Colonic mucosa (tissue), 4 donors: Measurements from ENCODE around the gene MN1. TPM values are rescaled to one million over a fixed set of nuclear protein-coding genes. Genes with fewer than 3 reads are reported as not detected.

ENCODE experiments used
- DNase-seq: peaks from one replicate; pipeline ENCODE4 v3.0.0-alpha.2; 2020
- H3K27ac ChIP-seq: fragments of 200-600 bp; one replicate; pipeline ENCODE4 v1.8.0; 2021
- H3K27me3 ChIP-seq: fragments of 200-600 bp; one replicate; pipeline ENCODE4 v1.8.0; 2021
- H3K36me3 ChIP-seq: fragments of 200-600 bp; one replicate; pipeline ENCODE4 v1.8.0; 2021
- H3K4me1 ChIP-seq: fragments of 200-600 bp; one replicate; pipeline ENCODE4 v1.8.0; 2021; ENCODE audit warnings: mild to moderate bottlenecking
- H3K4me3 ChIP-seq: fragments of 200-600 bp; one replicate; pipeline ENCODE4 v1.8.0; 2021
- H3K9ac ChIP-seq, 2 donors: one replicate each; pipeline ENCODE4 v1.7.0; 2013; ENCODE audit warnings: control low read depth in 2 of 2, low read depth in 2 of 2, low read length in 2 of 2
- H3K9me3 ChIP-seq: fragments of 200-600 bp; one replicate; pipeline ENCODE4 v1.8.0; 2021
- CTCF ChIP-seq: fragments of 200-600 bp; IDR thresholded peaks from one replicate; pipeline ENCODE4 v1.8.0; 2022; ENCODE audit warnings: antibody characterized with exemption, mild to moderate bottlenecking
- intact Hi-C: fragments of 100-400 bp; cut with DNase I; formaldehyde crosslinking; loops from one replicate; pipeline ENCODE4 v1.14.1; 2022
- total RNA-seq, 2 donors: library from RNA; stranded (reverse); fragmentation: NEBNext Ultra II Directional in 1 of 2; extraction: Animal tissue kit (Norgen Biotek cat#: 25700) in 1 of 2; gene quantifications; one replicate each; pipeline ENCODE4 v1.2.1, GENCODE V29; 2021
- donor health status: healthy.
- donor health status: DM: no; HTN: no; CAD: no.
- donor health status: DM: no; HTN: no; CAD: no.

Gene MN1
- total RNA-seq, 2 donors from 2014 or later: 0.67 to 1.5 TPM

- Histone ChIP-seq H3K4me3 (no peak overlapping the region), H3K36me3 (no peaks in the 10 kb centered on the region), H3K27me3 (no peaks in the 10 kb centered on the region), H3K27ac (no peak overlapping the region), H3K4me1 (no peaks in the 10 kb centered on the region), H3K9ac (no peak overlapping the region), H3K9me3 (no peaks in the 10 kb centered on the region)
- TF ChIP-seq CTCF: no peak
- intact Hi-C loops: no loop called here
- DNase-seq: no peak
These were observed 12.9 kb downstream of the MN1 start for GRCh38 chr22:27788500-27789288.

GRCh38 chr22:27786965-27787364, 14.6 kb downstream of the MN1 start:
- no peak overlapping the region for H3K9ac ChIP-seq
- no peak for TF ChIP-seq CTCF
- no peaks in the 10 kb centered on the region for H3K36me3 ChIP-seq
- intact Hi-C loops: no loop called here
- H3K4me3 ChIP-seq: no peak overlapping the region
- no peak overlapping the region for H3K27ac ChIP-seq
- no peaks in the 10 kb centered on the region for H3K4me1 ChIP-seq
- H3K9me3 ChIP-seq: no peaks in the 10 kb centered on the region
- no peaks in the 10 kb centered on the region for H3K27me3 ChIP-seq
- DNase-seq: no peak

- H3K36me3 ChIP-seq: no peaks in the 10 kb centered on the region
- no peak overlapping the region for H3K4me3 ChIP-seq
- no peaks in the 10 kb centered on the region for H3K4me1 ChIP-seq
- no peak for TF ChIP-seq CTCF
- no peaks in the 10 kb centered on the region for H3K9me3 ChIP-seq
- intact Hi-C loops: no loop called here
- H3K27ac ChIP-seq: no peak overlapping the region
- H3K27me3 ChIP-seq: no peaks in the 10 kb centered on the region
- DNase-seq: no peak
- no peak overlapping the region for H3K9ac ChIP-seq
These were observed 15.1 kb downstream of the MN1 start for GRCh38 chr22:27786291-27786932.

- no peaks in the 10 kb centered on the region for H3K9me3 ChIP-seq
- H3K27me3 ChIP-seq: no peaks in the 10 kb centered on the region
- no peak overlapping the region for H3K27ac ChIP-seq
- H3K36me3 ChIP-seq: no peaks in the 10 kb centered on the region
- no peaks in the 10 kb centered on the region for H3K4me1 ChIP-seq
- intact Hi-C loops: no loop called here
- H3K9ac ChIP-seq: no peak overlapping the region
- DNase-seq: no peak
- no peak for TF ChIP-seq CTCF
- H3K4me3 ChIP-seq: no peak overlapping the region
These were observed 15.7 kb downstream of the MN1 start for GRCh38 chr22:27785831-27786230.

GRCh38 chr22:27784120-27784475, 17.5 kb downstream of the MN1 start:
- H3K36me3 ChIP-seq: no peaks in the 10 kb centered on the region
- H3K9me3 ChIP-seq: no peaks in the 10 kb centered on the region
- no peak overlapping the region for H3K9ac ChIP-seq
- intact Hi-C loops: no loop called here
- no peak for DNase-seq
- H3K4me3 ChIP-seq: no peak overlapping the region
- TF ChIP-seq CTCF: no peak
- H3K27ac ChIP-seq: no peak overlapping the region
- H3K27me3 ChIP-seq: no peaks in the 10 kb centered on the region
- H3K4me1 ChIP-seq: no peaks in the 10 kb centered on the region
